GM12875 (cell line): ENCODE results near the gene MEGF8.

Experiments used
- H3K4me3 ChIP-seq: one replicate; pipeline ENCODE4 v1.5.1; 2011; ENCODE audit warnings: low read depth, low read length, control low read depth
- TF ChIP-seq, protein P1 (sequence below): IDR thresholded peaks from 2 replicates; pipeline ENCODE4 v1.5.1; 2011; ENCODE audit warnings: low read depth, mild to moderate bottlenecking, control low read depth, inconsistent platforms, low read length, moderate library complexity, borderline replicate concordance; ENCODE audit not compliant: insufficient read depth

MEGF8 gene

GRCh38 chr19:42324655-42325307 lies 654 bp upstream of the MEGF8 start:
- TF ChIP-seq, protein P1, sequence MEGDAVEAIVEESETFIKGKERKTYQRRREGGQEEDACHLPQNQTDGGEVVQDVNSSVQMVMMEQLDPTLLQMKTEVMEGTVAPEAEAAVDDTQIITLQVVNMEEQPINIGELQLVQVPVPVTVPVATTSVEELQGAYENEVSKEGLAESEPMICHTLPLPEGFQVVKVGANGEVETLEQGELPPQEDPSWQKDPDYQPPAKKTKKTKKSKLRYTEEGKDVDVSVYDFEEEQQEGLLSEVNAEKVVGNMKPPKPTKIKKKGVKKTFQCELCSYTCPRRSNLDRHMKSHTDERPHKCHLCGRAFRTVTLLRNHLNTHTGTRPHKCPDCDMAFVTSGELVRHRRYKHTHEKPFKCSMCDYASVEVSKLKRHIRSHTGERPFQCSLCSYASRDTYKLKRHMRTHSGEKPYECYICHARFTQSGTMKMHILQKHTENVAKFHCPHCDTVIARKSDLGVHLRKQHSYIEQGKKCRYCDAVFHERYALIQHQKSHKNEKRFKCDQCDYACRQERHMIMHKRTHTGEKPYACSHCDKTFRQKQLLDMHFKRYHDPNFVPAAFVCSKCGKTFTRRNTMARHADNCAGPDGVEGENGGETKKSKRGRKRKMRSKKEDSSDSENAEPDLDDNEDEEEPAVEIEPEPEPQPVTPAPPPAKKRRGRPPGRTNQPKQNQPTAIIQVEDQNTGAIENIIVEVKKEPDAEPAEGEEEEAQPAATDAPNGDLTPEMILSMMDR: no peak
- H3K4me3 ChIP-seq: peak overlapping the region; percentile 83

DNA sequence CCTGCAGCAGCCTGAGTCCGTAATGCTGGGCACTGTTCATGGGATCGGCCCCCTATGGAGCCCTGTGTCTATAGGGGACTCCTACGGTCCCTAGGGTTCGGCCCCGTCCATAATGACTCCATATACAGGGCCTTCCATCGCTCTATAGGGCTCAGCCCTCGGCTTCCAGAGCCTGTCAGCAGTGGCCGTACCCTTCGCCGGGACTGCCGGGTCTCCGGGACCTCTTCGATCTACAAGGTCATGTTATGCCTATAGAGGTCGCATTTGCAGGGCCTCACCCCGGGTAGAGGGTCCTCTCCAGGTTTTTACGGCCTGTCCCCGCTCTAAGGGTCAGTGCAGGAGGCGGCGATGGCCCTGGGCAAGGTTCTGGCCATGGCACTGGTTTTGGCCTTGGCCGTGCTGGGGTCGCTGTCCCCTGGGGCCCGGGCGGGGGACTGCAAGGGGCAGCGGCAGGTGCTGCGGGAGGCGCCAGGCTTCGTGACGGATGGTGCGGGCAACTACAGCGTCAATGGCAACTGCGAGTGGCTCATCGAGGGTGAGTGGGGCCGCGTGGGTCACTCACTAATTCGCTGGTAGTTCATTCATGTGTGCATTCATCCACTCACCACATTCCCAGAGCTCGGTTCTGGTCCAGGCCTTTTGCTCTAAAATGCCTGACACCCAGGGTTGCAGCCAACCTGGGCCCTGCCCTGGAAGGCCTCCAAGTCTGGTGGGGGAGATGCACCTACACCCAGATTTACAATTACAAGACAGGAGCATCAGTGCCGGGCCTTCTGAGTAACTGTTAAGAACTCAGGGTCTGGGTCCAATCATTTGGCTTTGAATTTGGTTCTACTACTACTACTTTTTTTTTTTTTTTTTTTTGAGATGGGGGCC lies 699 bp downstream of the MEGF8 start:
- TF ChIP-seq, protein P1: peak; percentile 37
- peak overlapping the region; percentile 83 for H3K4me3 ChIP-seq

DNA sequence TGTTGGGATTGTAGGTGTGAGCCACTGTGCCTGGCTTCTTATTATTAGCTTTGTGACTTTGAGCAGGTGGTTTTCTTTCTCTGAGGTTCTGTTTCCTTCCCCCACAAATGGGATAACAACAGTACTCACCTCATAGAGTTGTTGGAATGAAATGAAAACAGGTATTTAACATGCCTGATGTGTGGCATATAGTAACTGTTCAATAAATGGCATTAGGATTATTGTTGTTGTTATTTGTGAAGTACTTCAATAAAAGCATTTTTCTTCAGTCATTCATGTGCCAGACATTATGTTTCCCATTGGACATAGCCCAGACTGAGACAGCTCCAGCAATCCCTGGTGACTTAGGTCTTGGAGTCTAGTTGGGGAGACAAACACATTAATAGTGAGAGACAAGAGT lies 1.5 kb downstream of the MEGF8 start:
- H3K4me3 ChIP-seq: no peak overlapping the region

GRCh38 chr19:42327381-42327780 lies 1.9 kb downstream of the MEGF8 start:
- TF ChIP-seq, protein P1: no peak

More for the DNA sequence above, 1.5 kb downstream of the MEGF8 start:
- TF ChIP-seq, protein P1: no peak

GRCh38 chr19:42328106-42328505 lies 2.7 kb downstream of the MEGF8 start:
- TF ChIP-seq, protein P1: no peak
- H3K4me3 ChIP-seq: no peak overlapping the region

More at GRCh38 chr19:42327381-42327780, 1.9 kb downstream of the MEGF8 start:
- H3K4me3 ChIP-seq: no peak overlapping the region

GRCh38 chr19:42328854-42329253 lies 3.4 kb downstream of the MEGF8 start:
- TF ChIP-seq, protein P1: no peak
- no peak overlapping the region for H3K4me3 ChIP-seq
